Brain pericyte (primary cell): ENCODE data around the gene C22orf23.

Experiments used
- DNase-seq: peaks from one replicate; pipeline ENCODE4 v3.0.0-alpha.2; 2012; ENCODE audit warnings: low read depth, low spot score

The C22orf23 gene

GRCh38 chr22:37953437-37954179 is at the start of gene C22orf23, which contains the start of gene POLR2F:
TSS of gene C22orf23 (minus strand) at chr22:37953601. CDS start at chr22:37953149, 452 bp downstream.
TSS of gene POLR2F (plus strand) at chr22:37953699. CDS start at chr22:37953788, 89 bp downstream.
- DNase-seq: peak; percentile 61

GRCh38 chr22:37999640-38000272 is 46.4 kb upstream of the C22orf23 start:
- peak; percentile 27 for DNase-seq

- DNase-seq: no peak
Measured at GRCh38 chr22:37999236-37999635, 45.8 kb upstream of the C22orf23 start.

GRCh38 chr22:37998543-37998942 is 45.1 kb upstream of the C22orf23 start:
- no peak for DNase-seq

- DNase-seq: no peak
Measured at GRCh38 chr22:37996515-37997246, 43.3 kb upstream of the C22orf23 start.

- DNase-seq: no peak
Measured at GRCh38 chr22:37996079-37996478, 42.7 kb upstream of the C22orf23 start.

GRCh38 chr22:37995460-37995859 is 42.1 kb upstream of the C22orf23 start:
- DNase-seq: no peak

GRCh38 chr22:37994982-37995381 is 41.6 kb upstream of the C22orf23 start:
- DNase-seq: no peak

GRCh38 chr22:37994049-37994448 is 40.6 kb upstream of the C22orf23 start:
- DNase-seq: no peak

- no peak for DNase-seq
Measured at GRCh38 chr22:37991731-37992442, 38.5 kb upstream of the C22orf23 start.

GRCh38 chr22:37990862-37991261 is 37.5 kb upstream of the C22orf23 start:
- DNase-seq: no peak

- no peak for DNase-seq
Measured at GRCh38 chr22:37990301-37990700, 36.9 kb upstream of the C22orf23 start.

- no peak for DNase-seq
Measured at GRCh38 chr22:37989146-37990045, 36.0 kb upstream of the C22orf23 start.

- DNase-seq: no peak
Measured at GRCh38 chr22:37986371-37986770, 33.0 kb upstream of the C22orf23 start.

GRCh38 chr22:37985751-37986281 is 32.4 kb upstream of the C22orf23 start:
- no peak for DNase-seq

GRCh38 chr22:37985050-37985585 is 31.7 kb upstream of the C22orf23 start:
- DNase-seq: no peak

- DNase-seq: no peak
Measured at GRCh38 chr22:37983860-37984791, 30.7 kb upstream of the C22orf23 start, which contains the start of gene SOX10. TSS of gene SOX10 (minus strand) at chr22:37984555. CDS start at chr22:37983784, 771 bp downstream.

GRCh38 chr22:37982938-37983859 is 29.8 kb upstream of the C22orf23 start:
- DNase-seq: no peak
